ENCODE data around the gene DSCAM. TPM values are rescaled to one million over a fixed set of nuclear protein-coding genes. Genes with fewer than 3 reads are reported as not detected.

The DSCAM gene
- polyA plus RNA-seq, 1 donor, result 0.85 TPM

DNA sequence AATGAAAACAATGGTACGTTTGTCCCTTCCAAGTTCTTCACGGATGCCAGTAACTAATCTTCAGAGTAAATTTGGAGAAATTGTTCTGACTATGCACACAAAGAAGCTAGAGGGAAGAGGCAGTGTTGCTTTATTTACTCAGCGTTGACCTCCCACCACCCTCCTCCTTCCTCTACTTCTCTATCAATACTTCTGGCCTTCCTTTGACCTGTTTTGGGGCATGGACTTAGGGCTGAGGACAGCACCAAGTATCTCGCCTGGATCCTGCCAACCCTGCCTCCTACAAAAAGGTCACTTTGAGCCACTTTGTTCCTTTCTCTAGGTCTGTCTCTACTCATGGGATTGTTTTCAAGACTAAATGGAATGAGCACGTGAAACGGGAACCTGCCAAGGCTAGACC is 282.6 kb downstream of the DSCAM start:
- WGBS (ENCODE audit: insufficient coverage, low lambda C conversion rate), result no CpG with 5 or more reads among the region's 6 CpGs
- H3K27ac ChIP-seq (ENCODE audit: low read length), result no peak overlapping the region
- no peak for DNase-seq

GRCh38 chr21:40563900-40564299 is 283.1 kb downstream of the DSCAM start:
- Histone ChIP-seq H3K27me3 (ENCODE audit: control insufficient read depth, insufficient read depth, low read length) (no peaks in the 10 kb centered on the region), H3K4me1 (ENCODE audit: control insufficient read depth, insufficient read depth, low read length) (no peaks in the 10 kb centered on the region), H3K27ac (ENCODE audit: low read length) (no peak overlapping the region), H3K36me3 (ENCODE audit: control insufficient read depth, insufficient read depth, low read length) (no peaks in the 10 kb centered on the region), H3K4me3 (ENCODE audit: low read length) (no peak overlapping the region), H3K9me3 (ENCODE audit: control insufficient read depth, low read depth, low read length) (no peaks in the 10 kb centered on the region)
- DNase-seq, result no peak
- WGBS (ENCODE audit: insufficient coverage, low lambda C conversion rate), result 80% methylated on average over 1 of the region's 4 CpGs

More for the DNA sequence above, 282.6 kb downstream of the DSCAM start:
- Histone ChIP-seq H3K9me3 (ENCODE audit: control insufficient read depth, low read depth, low read length) (no peaks in the 10 kb centered on the region), H3K27me3 (ENCODE audit: control insufficient read depth, insufficient read depth, low read length) (no peaks in the 10 kb centered on the region), H3K36me3 (ENCODE audit: control insufficient read depth, insufficient read depth, low read length) (no peaks in the 10 kb centered on the region), H3K4me1 (ENCODE audit: control insufficient read depth, insufficient read depth, low read length) (no peaks in the 10 kb centered on the region), H3K4me3 (ENCODE audit: low read length) (no peak overlapping the region)

DNA sequence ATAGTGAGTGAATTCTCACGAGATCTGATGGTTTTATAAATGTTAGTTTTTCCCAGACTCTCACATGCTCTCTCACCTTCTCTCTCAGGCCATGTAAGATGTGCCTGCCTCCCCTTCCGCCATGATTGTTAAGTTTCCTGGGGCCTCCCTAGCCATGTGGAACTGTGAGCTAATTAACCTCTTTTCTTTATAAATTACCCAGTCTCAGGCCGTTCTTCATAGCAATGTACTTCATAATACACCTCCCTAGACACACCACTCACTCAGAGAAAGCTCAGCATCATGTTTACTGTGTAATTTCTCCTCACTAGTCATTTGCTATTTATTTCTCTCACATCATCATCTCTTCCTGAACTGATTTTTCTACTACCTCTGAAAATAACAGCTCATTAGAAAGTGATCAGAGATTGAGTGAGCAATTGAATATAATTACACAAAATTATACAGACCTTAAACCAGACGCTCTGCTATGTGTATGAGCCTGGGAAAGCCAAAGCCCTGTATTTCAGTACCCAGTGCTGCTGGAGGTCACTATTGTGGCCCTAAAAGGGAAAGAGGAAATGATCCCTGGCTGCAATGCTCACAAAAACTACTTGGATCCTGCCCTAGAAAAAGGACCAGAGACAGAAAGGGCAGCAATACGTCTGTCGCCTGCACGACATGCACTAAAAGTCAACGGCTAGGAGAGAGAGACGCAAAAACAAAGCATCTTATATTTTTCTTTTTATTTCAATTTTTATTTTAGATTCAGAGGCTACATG is 284.5 kb downstream of the DSCAM start:
- H3K9me3 ChIP-seq (ENCODE audit: control insufficient read depth, low read depth, low read length), result no peaks in the 10 kb centered on the region
- H3K36me3 ChIP-seq (ENCODE audit: control insufficient read depth, insufficient read depth, low read length), result no peaks in the 10 kb centered on the region
- no peak for DNase-seq
- no peaks in the 10 kb centered on the region for H3K27me3 ChIP-seq (ENCODE audit: control insufficient read depth, insufficient read depth, low read length)
- H3K4me1 ChIP-seq (ENCODE audit: control insufficient read depth, insufficient read depth, low read length), result no peaks in the 10 kb centered on the region
- WGBS (ENCODE audit: insufficient coverage, low lambda C conversion rate), result 81% methylated on average over 2 of the region's 9 CpGs
- H3K27ac ChIP-seq (ENCODE audit: low read length), result no peak overlapping the region
- H3K4me3 ChIP-seq (ENCODE audit: low read length), result no peak overlapping the region

DNA sequence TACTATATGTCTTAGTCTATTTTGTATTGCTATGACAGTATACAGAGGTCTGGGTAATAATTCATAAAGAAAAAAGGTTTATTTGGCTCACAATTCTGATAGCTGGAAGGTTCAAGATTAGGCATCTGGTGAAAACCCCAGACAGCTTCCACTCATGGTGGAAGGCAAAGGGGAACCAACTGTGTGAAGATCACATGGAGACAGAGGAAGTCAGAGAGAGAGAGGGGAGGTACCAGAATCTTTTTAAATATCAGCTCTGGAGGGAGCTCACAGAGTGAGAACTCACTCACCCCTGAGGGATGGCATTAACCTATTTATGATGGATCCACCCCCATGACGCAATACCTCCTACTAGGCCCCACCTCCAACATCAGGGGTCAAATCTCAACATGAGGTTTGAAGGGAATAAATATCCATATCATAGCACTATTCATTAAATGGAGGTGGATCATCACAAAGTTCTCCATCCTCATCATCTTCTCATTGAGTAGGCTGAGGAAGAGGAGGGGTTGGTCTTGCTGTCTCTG is 290.5 kb downstream of the DSCAM start:
- WGBS (ENCODE audit: insufficient coverage, low lambda C conversion rate), result no CpG with 5 or more reads among the region's 1 CpG
- Histone ChIP-seq H3K9me3 (ENCODE audit: control insufficient read depth, low read depth, low read length) (no peaks in the 10 kb centered on the region), H3K4me3 (ENCODE audit: low read length) (no peak overlapping the region), H3K4me1 (ENCODE audit: control insufficient read depth, insufficient read depth, low read length) (no peaks in the 10 kb centered on the region), H3K36me3 (ENCODE audit: control insufficient read depth, insufficient read depth, low read length) (no peaks in the 10 kb centered on the region), H3K27me3 (ENCODE audit: control insufficient read depth, insufficient read depth, low read length) (no peaks in the 10 kb centered on the region), H3K27ac (ENCODE audit: low read length) (no peak overlapping the region)
- no peak for DNase-seq

DNA sequence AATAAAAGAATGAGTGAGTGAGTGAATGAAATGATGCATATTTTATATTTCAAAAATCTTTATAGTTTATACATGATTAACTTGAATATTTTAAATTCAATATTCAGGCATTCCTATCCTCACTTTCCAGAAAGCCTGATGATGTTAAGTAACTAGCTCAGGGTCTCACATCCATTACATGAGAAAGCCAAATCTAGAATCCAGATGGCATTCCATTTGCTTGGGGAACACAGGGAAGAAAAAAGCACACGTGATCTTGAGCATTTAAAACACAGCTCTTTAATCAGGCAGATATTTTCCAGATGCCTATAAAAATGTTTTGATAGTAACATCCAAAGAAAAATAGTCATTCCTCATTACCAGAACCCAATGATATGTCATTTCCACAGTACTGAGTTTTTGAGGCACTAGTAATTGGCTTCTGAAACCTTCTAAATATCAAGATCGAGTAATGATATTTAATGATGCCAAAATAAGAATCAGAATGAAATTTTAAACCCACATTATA is 291.9 kb downstream of the DSCAM start:
- no peak for DNase-seq
- WGBS (ENCODE audit: insufficient coverage, low lambda C conversion rate), result no CpG with 5 or more reads among the region's 2 CpGs

DNA sequence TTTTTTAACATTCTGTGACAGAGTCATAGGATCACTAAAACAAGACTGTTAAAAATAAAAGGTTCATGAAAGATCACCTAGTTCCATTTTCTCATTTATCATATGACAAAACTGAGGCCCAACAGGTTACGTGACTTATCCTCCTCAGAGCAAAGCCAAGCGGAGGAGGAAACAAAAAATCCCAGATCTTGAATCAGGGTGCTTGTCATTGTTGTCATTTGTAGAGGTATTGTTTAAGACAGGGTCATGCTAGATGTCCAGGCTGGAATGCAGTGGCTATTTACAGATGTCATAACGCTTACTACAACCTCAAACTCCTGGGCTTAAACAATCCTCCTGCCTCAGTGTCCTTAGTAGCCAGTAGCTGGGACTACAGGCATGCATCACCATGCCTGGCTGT is 293.2 kb downstream of the DSCAM start:
- no peaks in the 10 kb centered on the region for H3K27me3 ChIP-seq (ENCODE audit: control insufficient read depth, insufficient read depth, low read length)
- no peaks in the 10 kb centered on the region for H3K4me1 ChIP-seq (ENCODE audit: control insufficient read depth, insufficient read depth, low read length)
- no peaks in the 10 kb centered on the region for H3K9me3 ChIP-seq (ENCODE audit: control insufficient read depth, low read depth, low read length)
- H3K4me3 ChIP-seq (ENCODE audit: low read length), result no peak overlapping the region
- no CpG with 5 or more reads among the region's 3 CpGs for WGBS (ENCODE audit: insufficient coverage, low lambda C conversion rate)
- no peak overlapping the region for H3K27ac ChIP-seq (ENCODE audit: low read length)
- no peaks in the 10 kb centered on the region for H3K36me3 ChIP-seq (ENCODE audit: control insufficient read depth, insufficient read depth, low read length)
- no peak for DNase-seq

More for the DNA sequence above, 291.9 kb downstream of the DSCAM start:
- Histone ChIP-seq H3K4me3 (ENCODE audit: low read length) (no peak overlapping the region), H3K4me1 (ENCODE audit: control insufficient read depth, insufficient read depth, low read length) (no peaks in the 10 kb centered on the region), H3K36me3 (ENCODE audit: control insufficient read depth, insufficient read depth, low read length) (no peaks in the 10 kb centered on the region), H3K27ac (ENCODE audit: low read length) (no peak overlapping the region), H3K9me3 (ENCODE audit: control insufficient read depth, low read depth, low read length) (no peaks in the 10 kb centered on the region), H3K27me3 (ENCODE audit: control insufficient read depth, insufficient read depth, low read length) (no peaks in the 10 kb centered on the region)

DNA sequence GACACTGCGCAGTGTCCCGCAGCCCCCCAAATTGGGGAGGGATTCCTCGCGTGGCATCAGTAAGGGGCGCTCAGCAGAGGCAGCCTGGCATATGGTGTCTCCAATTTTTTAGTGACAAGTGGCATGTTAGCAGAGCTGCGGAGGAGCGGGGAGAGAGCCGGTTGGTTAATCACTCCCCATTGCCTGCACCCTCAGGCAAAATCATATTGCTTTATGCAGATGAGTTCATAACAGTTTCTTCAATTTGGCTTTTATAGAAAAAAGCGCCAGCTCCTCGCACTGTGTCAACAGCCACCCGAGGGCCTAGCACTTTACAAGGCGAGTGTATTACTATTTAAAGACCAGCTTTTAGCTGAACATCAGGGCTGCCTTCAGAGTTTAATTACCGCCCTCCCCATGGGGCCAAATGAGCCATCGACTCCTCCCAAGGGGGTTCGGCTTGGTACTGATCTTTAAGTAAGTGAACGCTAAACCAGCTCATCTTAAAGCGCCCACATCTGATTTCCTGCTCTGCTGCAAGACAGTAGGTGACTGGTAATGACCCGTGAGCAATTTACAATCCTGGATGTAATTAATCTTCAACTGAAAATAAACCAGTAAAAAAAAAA is 298.9 kb downstream of the DSCAM start:
- DNase-seq, result no peak
- no peak overlapping the region for H3K4me3 ChIP-seq (ENCODE audit: low read length)
- no CpG with 5 or more reads among the region's 18 CpGs for WGBS (ENCODE audit: insufficient coverage, low lambda C conversion rate)
- no peaks in the 10 kb centered on the region for H3K36me3 ChIP-seq (ENCODE audit: control insufficient read depth, insufficient read depth, low read length)
- no peaks in the 10 kb centered on the region for H3K4me1 ChIP-seq (ENCODE audit: control insufficient read depth, insufficient read depth, low read length)
- H3K9me3 ChIP-seq (ENCODE audit: control insufficient read depth, low read depth, low read length), result no peaks in the 10 kb centered on the region
- no peak overlapping the region for H3K27ac ChIP-seq (ENCODE audit: low read length)
- H3K27me3 ChIP-seq (ENCODE audit: control insufficient read depth, insufficient read depth, low read length), result no peaks in the 10 kb centered on the region

DNA sequence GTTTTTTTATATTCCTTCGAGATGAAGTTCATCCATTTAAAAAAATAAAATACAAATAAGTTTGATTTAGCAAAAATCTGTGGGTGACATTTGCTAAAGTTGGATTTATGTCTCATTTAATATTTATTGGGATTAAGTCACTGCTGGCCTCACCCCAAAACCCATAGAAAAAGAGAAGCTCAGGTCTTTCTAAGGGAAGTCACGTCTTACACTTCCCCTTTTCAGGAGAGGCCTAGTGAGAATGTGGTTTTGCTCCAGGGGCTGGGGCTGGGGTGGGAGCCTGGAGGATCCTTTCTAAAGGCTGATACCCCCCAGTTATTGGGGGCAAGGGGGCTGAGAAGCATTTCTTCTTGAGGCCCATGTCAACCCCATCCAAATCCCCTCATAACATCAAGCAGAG is 300.3 kb downstream of the DSCAM start:
- WGBS (ENCODE audit: insufficient coverage, low lambda C conversion rate), result no CpG with 5 or more reads among the region's 2 CpGs
- DNase-seq, result no peak
- no peaks in the 10 kb centered on the region for H3K36me3 ChIP-seq (ENCODE audit: control insufficient read depth, insufficient read depth, low read length)
- H3K9me3 ChIP-seq (ENCODE audit: control insufficient read depth, low read depth, low read length), result no peaks in the 10 kb centered on the region
- H3K27me3 ChIP-seq (ENCODE audit: control insufficient read depth, insufficient read depth, low read length), result no peaks in the 10 kb centered on the region
- H3K4me3 ChIP-seq (ENCODE audit: low read length), result no peak overlapping the region
- H3K27ac ChIP-seq (ENCODE audit: low read length), result no peak overlapping the region
- H3K4me1 ChIP-seq (ENCODE audit: control insufficient read depth, insufficient read depth, low read length), result no peaks in the 10 kb centered on the region

DNA sequence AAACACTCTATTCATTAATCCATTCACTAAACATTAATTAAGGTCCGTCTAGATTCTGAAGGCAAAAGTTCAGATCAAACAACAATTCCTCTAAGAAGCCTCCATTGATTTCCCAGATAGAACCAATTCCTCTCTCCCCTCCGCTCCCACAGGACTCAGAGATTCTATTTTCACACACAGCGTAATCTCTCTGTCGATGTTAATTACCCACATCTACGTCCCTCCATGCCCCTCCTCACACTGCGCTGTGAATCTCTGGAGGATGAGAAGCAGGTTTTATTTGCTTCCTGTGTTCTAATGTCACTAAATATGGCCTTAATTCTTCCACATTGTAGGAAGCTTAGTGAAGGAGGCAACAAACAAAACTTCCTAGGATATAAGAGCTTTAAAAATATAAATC is 306.7 kb downstream of the DSCAM start:
- no peaks in the 10 kb centered on the region for H3K36me3 ChIP-seq (ENCODE audit: control insufficient read depth, insufficient read depth, low read length)
- no peaks in the 10 kb centered on the region for H3K4me1 ChIP-seq (ENCODE audit: control insufficient read depth, insufficient read depth, low read length)
- no peak overlapping the region for H3K27ac ChIP-seq (ENCODE audit: low read length)
- no peaks in the 10 kb centered on the region for H3K27me3 ChIP-seq (ENCODE audit: control insufficient read depth, insufficient read depth, low read length)
- no peak overlapping the region for H3K4me3 ChIP-seq (ENCODE audit: low read length)
- WGBS (ENCODE audit: insufficient coverage, low lambda C conversion rate), result 79% methylated on average over 2 of the region's 6 CpGs
- DNase-seq, result no peak
- no peaks in the 10 kb centered on the region for H3K9me3 ChIP-seq (ENCODE audit: control insufficient read depth, low read depth, low read length)

DNA sequence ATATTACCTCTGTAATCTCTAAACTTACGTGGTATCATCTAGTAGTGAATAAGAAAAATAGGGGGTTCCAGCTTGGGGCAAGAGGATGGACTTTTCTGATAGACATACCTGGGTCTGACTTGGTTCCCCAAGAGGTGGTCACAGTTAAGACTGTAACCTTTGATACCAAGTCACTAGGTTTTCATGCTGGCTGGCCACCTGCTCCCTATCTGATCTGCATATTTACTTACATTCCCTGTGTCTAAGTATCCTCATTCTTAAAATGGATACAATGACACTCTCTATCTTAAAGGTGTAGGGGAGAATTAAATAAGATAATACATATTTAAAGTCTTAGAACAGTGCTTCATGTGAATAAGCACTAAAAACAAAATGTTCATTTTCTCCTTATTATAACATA is 312.1 kb downstream of the DSCAM start:
- H3K9me3 ChIP-seq (ENCODE audit: control insufficient read depth, low read depth, low read length), result no peaks in the 10 kb centered on the region
- no peaks in the 10 kb centered on the region for H3K4me1 ChIP-seq (ENCODE audit: control insufficient read depth, insufficient read depth, low read length)
- no CpG with 5 or more reads among the region's 1 CpG for WGBS (ENCODE audit: insufficient coverage, low lambda C conversion rate)
- no peak overlapping the region for H3K4me3 ChIP-seq (ENCODE audit: low read length)
- DNase-seq, result no peak
- H3K27me3 ChIP-seq (ENCODE audit: control insufficient read depth, insufficient read depth, low read length), result no peaks in the 10 kb centered on the region
- H3K36me3 ChIP-seq (ENCODE audit: control insufficient read depth, insufficient read depth, low read length), result no peaks in the 10 kb centered on the region
- no peak overlapping the region for H3K27ac ChIP-seq (ENCODE audit: low read length)

Measured in large intestine (tissue), 3 donors.